H1 (cell line): Measurements from ENCODE around the gene CAPS2. TPM values are rescaled to one million over a fixed set of nuclear protein-coding genes. Genes with fewer than 3 reads are reported as not detected.

Experiments used
- BCL11A ChIP-seq, 2 experiments: IDR thresholded peaks; one replicate each; pipeline ENCODE4 v1.6.1; 2011; ENCODE audit warnings: low read depth in 2 of 2, low read length in 2 of 2, mild to moderate bottlenecking in 2 of 2
- BRCA1 ChIP-seq: IDR thresholded peaks from 2 replicates; pipeline ENCODE4 v1.6.1; 2012; ENCODE audit warnings: low read depth, low read length, improper control_type of control experiment
- CBX8 ChIP-seq: fragments of 300-800, 300-1000 bp; sonication (generic); IDR thresholded peaks from 2 replicates; pipeline ENCODE4 v1.7.1; 2016; ENCODE audit warnings: low read depth, low read length, borderline replicate concordance
- CHD2 ChIP-seq: IDR thresholded peaks from 2 replicates; pipeline ENCODE4 v1.6.1; 2012; ENCODE audit warnings: low read length, improper control_type of control experiment
- KDM4A ChIP-seq: IDR thresholded peaks from one replicate; pipeline ENCODE4 v1.7.1; 2012; ENCODE audit warnings: low read depth, mild to moderate bottlenecking, moderate library complexity, low read length, inconsistent platforms; ENCODE audit not compliant: severe bottlenecking
- RAD21 ChIP-seq, 2 experiments: IDR thresholded peaks in 1 of 2; conservative IDR thresholded peaks in 1 of 2; 2 replicates each; pipeline ENCODE4 v1.6.1; 2011; ENCODE audit warnings: low read depth in 2 of 2, low read length in 2 of 2, improper control_type of control experiment in 1 of 2, inconsistent platforms in 1 of 2, mild to moderate bottlenecking in 1 of 2, moderate library complexity in 1 of 2
- RNF2 ChIP-seq: fragments of 200-900, 300-1000 bp; sonication (generic); IDR thresholded peaks from 2 replicates; pipeline ENCODE4 v1.7.1; 2016; ENCODE audit warnings: borderline replicate concordance, low read depth, mild to moderate bottlenecking, antibody characterized with exemption, low read length; ENCODE audit not compliant: poor library complexity, severe bottlenecking; ENCODE audit errors: missing control alignments
- SIX5 ChIP-seq: IDR thresholded peaks from 2 replicates; pipeline ENCODE4 v1.6.1; 2011; ENCODE audit warnings: mild to moderate bottlenecking, low read depth, low read length
- TBP ChIP-seq: IDR thresholded peaks from 2 replicates; pipeline ENCODE4 v1.6.1; 2011; ENCODE audit warnings: low read depth, low read length, improper control_type of control experiment
- TEAD4 ChIP-seq: IDR thresholded peaks from 2 replicates; pipeline ENCODE4 v1.6.1; 2012; ENCODE audit warnings: low read depth, low read length, inconsistent platforms, mixed read lengths
- YY1 ChIP-seq: IDR thresholded peaks from 2 replicates; pipeline ENCODE4 v1.6.1; 2011; ENCODE audit warnings: low read depth, mild to moderate bottlenecking, low read length
- polyA plus RNA-seq, 7 experiments: library from polyadenylated mRNA; depleted of rRNA in 3 of 7; stranded (reverse) in 5 of 7; unstranded in 2 of 7; fragments of >200 nt in 5 of 7; fragments of 200-250 nt in 2 of 7; gene quantifications; 1 replicate in 5 of 7; 2 replicates in 1 of 7; 4 replicates in 1 of 7; pipeline versions ENCODE4 v1.2.1 to v1.2.3, GENCODE V29; 2011 to 2013; ENCODE audit warnings: missing spikeins in 2 of 7, mixed read lengths in 2 of 7
- total RNA-seq: library from RNA; stranded (reverse); fragmentation: NEBNext Ultra II Directional; extraction: Animal tissue kit (Norgen Biotek cat#: 25700); gene quantifications from 2 replicates; pipeline ENCODE4 v1.2.1, GENCODE V29; 2021

Gene CAPS2
- total and polyA plus RNA-seq, 2 of the 8 experiments (the other 6 are each of a cell fraction or from before 2014, with no cell fraction given): 2.3 to 3.8 TPM

GRCh38 chr12:75271576-75271975, 58.5 kb downstream of the CAPS2 start (continued):
- TF ChIP-seq BRCA1 (no peak), SIX5 (no peak), TEAD4 (no peak), TBP (no peak), CHD2 (no peak), YY1 (no peak), RNF2 (no peak), CBX8 (no peak), KDM4A (no peak), RAD21 (IDR thresholded peaks at IDR 0.05 in 1 of 2, conservative IDR thresholded peaks at IDR 0.05 in 1 of 2; ENCODE audit: low read depth in 2 of 2, low read length in 2 of 2) (no peak), BCL11A (IDR thresholded peaks at IDR 0.05; ENCODE audit: low read depth in 2 of 2, low read length in 2 of 2) (no peak)
- TF ChIP-seq, all 59 proteins: peak for 0
